Measurements from ENCODE around the gene HS6ST3. TPM values are rescaled to one million over a fixed set of nuclear protein-coding genes. Genes with fewer than 3 reads are reported as not detected.

The HS6ST3 gene
- total and polyA plus RNA-seq, 2 experiments from 2014 or later, result 2.2 to 2.7 TPM

GRCh38 chr13:96090240-96091101, 564 bp downstream of the HS6ST3 start:
- Histone ChIP-seq H4K20me1 (ENCODE audit: insufficient read depth, poor library complexity, severe bottlenecking) (no peaks in the 10 kb centered on the region), H3K4me3 (peak overlapping the region; percentile 70), H3K4me1 (ENCODE audit: insufficient read depth) (peaks cover 5% of the 10 kb centered on the region), H3K27ac (no peak overlapping the region), H3K36me3 (replicated peaks; ENCODE audit: insufficient read depth, low read depth) (no peaks in the 10 kb centered on the region), H3K79me2 (no peaks in the 10 kb centered on the region), H3K9me2 (replicated peaks; ENCODE audit: insufficient read depth) (no peaks in the 10 kb centered on the region), H3K9me3 (ENCODE audit: low read depth) (no peaks in the 10 kb centered on the region), H3K4me2 (peak overlapping the region; percentile 100), H3K27me3 (peaks cover 78% of the 10 kb centered on the region), H2AFZ (peak overlapping the region; percentile 78)
- under 1% methylated on average over 99 of the region's 133 CpGs for WGBS (ENCODE audit: low lambda C conversion rate, missing lambda C conversion rate)
- TF ChIP-seq CTCF (IDR thresholded peaks at IDR 0.05; ENCODE audit: poor library complexity), result no peak
- peak; percentile 39 for TF ChIP-seq EZH2phosphoT487 (IDR thresholded peaks at IDR 0.05; ENCODE audit: low read depth, severe bottlenecking, unreplicated experiment)
- DNase-seq (ENCODE audit: low spot score), result peak; percentile 52

- peak; percentile 14 for DNase-seq (ENCODE audit: low spot score)
Measured at GRCh38 chr13:96091164-96092117, 1.5 kb downstream of the HS6ST3 start.

GRCh38 chr13:96093296-96094006, 3.5 kb downstream of the HS6ST3 start:
- Histone ChIP-seq H3K9me3 (ENCODE audit: low read depth) (no peaks in the 10 kb centered on the region), H3K9me2 (replicated peaks; ENCODE audit: insufficient read depth) (no peaks in the 10 kb centered on the region), H3K79me2 (no peaks in the 10 kb centered on the region), H3K27me3 (peaks cover 61% of the 10 kb centered on the region), H3K4me2 (no peak overlapping the region), H2AFZ (no peak overlapping the region), H4K20me1 (ENCODE audit: insufficient read depth, poor library complexity, severe bottlenecking) (no peaks in the 10 kb centered on the region), H3K36me3 (replicated peaks; ENCODE audit: insufficient read depth, low read depth) (no peaks in the 10 kb centered on the region), H3K4me3 (no peak overlapping the region), H3K4me1 (ENCODE audit: insufficient read depth) (peaks cover 5% of the 10 kb centered on the region), H3K27ac (no peak overlapping the region)
- DNase-seq (ENCODE audit: low spot score), result no peak
- no peak for TF ChIP-seq CTCF (IDR thresholded peaks at IDR 0.05; ENCODE audit: poor library complexity)
- TF ChIP-seq EZH2 (IDR thresholded peaks at IDR 0.05; ENCODE audit: borderline replicate concordance), result no peak
- no peak for TF ChIP-seq EZH2phosphoT487 (IDR thresholded peaks at IDR 0.05; ENCODE audit: low read depth, severe bottlenecking, unreplicated experiment)

More at GRCh38 chr13:96091164-96092117, 1.5 kb downstream of the HS6ST3 start:
- 1% methylated on average over 47 of the region's 57 CpGs for WGBS (ENCODE audit: low lambda C conversion rate, missing lambda C conversion rate)
- Histone ChIP-seq H3K27me3 (peaks cover 73% of the 10 kb centered on the region), H3K4me2 (peak overlapping the region; percentile 100), H4K20me1 (ENCODE audit: insufficient read depth, poor library complexity, severe bottlenecking) (no peaks in the 10 kb centered on the region), H2AFZ (peak overlapping the region; percentile 78), H3K4me1 (ENCODE audit: insufficient read depth) (peaks cover 5% of the 10 kb centered on the region), H3K4me3 (peak overlapping the region; percentile 49), H3K27ac (no peak overlapping the region), H3K9me2 (replicated peaks; ENCODE audit: insufficient read depth) (no peaks in the 10 kb centered on the region), H3K79me2 (no peaks in the 10 kb centered on the region), H3K9me3 (ENCODE audit: low read depth) (no peaks in the 10 kb centered on the region), H3K36me3 (replicated peaks; ENCODE audit: insufficient read depth, low read depth) (no peaks in the 10 kb centered on the region)
- TF ChIP-seq CTCF (IDR thresholded peaks at IDR 0.05; ENCODE audit: poor library complexity), result no peak
- TF ChIP-seq EZH2 (IDR thresholded peaks at IDR 0.05; ENCODE audit: borderline replicate concordance), result peak; percentile 37

All from hepatocyte (in vitro differentiated cells).